Panc1 (cell line): ENCODE measurements around the gene STRN3.

ENCODE experiments used
- POLR2AphosphoS5 ChIP-seq: IDR thresholded peaks from 2 replicates; pipeline ENCODE4 v1.6.1; 2012; ENCODE audit warnings: mild to moderate bottlenecking, low read depth, low read length, moderate library complexity
- SIN3A ChIP-seq: IDR thresholded peaks from 2 replicates; pipeline ENCODE4 v1.6.1; 2012; ENCODE audit warnings: low read depth, mild to moderate bottlenecking, low read length, moderate library complexity, borderline replicate concordance; ENCODE audit not compliant: insufficient read depth
- TCF7L2 ChIP-seq: IDR thresholded peaks from 2 replicates; pipeline ENCODE4 v1.6.1; 2011; ENCODE audit warnings: mild to moderate bottlenecking, low read depth, low read length, inconsistent platforms
- TF ChIP-seq, protein P1 (sequence below): fragments of 450-650 bp; IDR thresholded peaks from 2 replicates; pipeline ENCODE4 v1.5.1; 2017; ENCODE audit warnings: mild to moderate bottlenecking
- TF ChIP-seq, protein P2 (sequence below), 2 experiments: IDR thresholded peaks; 2 replicates each; pipeline ENCODE4 v1.6.1; 2011 to 2012; ENCODE audit warnings: low read depth in 2 of 2, control low read depth in 1 of 2, low read length in 1 of 2, mild to moderate bottlenecking in 1 of 2, moderate library complexity in 1 of 2; ENCODE audit not compliant: insufficient read depth in 1 of 2

DNA sequence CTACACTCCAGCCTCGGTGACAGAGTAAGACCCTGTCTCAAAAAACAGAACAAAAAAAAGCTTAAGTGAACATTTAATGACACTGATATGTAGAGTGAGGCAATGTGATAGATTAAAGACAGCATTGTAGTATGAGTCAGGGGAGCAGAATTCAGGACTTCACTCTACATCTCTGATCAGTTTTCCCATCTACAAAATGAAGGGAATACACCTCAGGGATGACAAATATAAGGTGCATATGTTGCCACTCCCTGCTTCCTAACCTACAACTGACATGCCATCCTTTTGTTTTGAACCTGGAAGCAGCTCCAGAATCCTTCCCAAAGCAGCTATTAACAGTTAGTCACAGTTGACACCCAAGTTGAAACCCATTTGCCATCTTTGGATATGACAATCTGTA is 30.9 kb upstream of the STRN3 start:
- TF ChIP-seq, protein P1, sequence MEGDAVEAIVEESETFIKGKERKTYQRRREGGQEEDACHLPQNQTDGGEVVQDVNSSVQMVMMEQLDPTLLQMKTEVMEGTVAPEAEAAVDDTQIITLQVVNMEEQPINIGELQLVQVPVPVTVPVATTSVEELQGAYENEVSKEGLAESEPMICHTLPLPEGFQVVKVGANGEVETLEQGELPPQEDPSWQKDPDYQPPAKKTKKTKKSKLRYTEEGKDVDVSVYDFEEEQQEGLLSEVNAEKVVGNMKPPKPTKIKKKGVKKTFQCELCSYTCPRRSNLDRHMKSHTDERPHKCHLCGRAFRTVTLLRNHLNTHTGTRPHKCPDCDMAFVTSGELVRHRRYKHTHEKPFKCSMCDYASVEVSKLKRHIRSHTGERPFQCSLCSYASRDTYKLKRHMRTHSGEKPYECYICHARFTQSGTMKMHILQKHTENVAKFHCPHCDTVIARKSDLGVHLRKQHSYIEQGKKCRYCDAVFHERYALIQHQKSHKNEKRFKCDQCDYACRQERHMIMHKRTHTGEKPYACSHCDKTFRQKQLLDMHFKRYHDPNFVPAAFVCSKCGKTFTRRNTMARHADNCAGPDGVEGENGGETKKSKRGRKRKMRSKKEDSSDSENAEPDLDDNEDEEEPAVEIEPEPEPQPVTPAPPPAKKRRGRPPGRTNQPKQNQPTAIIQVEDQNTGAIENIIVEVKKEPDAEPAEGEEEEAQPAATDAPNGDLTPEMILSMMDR = no peak
- TF ChIP-seq TCF7L2 = no peak
- TF ChIP-seq, protein P2, sequence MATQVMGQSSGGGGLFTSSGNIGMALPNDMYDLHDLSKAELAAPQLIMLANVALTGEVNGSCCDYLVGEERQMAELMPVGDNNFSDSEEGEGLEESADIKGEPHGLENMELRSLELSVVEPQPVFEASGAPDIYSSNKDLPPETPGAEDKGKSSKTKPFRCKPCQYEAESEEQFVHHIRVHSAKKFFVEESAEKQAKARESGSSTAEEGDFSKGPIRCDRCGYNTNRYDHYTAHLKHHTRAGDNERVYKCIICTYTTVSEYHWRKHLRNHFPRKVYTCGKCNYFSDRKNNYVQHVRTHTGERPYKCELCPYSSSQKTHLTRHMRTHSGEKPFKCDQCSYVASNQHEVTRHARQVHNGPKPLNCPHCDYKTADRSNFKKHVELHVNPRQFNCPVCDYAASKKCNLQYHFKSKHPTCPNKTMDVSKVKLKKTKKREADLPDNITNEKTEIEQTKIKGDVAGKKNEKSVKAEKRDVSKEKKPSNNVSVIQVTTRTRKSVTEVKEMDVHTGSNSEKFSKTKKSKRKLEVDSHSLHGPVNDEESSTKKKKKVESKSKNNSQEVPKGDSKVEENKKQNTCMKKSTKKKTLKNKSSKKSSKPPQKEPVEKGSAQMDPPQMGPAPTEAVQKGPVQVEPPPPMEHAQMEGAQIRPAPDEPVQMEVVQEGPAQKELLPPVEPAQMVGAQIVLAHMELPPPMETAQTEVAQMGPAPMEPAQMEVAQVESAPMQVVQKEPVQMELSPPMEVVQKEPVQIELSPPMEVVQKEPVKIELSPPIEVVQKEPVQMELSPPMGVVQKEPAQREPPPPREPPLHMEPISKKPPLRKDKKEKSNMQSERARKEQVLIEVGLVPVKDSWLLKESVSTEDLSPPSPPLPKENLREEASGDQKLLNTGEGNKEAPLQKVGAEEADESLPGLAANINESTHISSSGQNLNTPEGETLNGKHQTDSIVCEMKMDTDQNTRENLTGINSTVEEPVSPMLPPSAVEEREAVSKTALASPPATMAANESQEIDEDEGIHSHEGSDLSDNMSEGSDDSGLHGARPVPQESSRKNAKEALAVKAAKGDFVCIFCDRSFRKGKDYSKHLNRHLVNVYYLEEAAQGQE (IDR thresholded peaks at IDR 0.05; ENCODE audit: insufficient read depth in 1 of 2, low read depth in 2 of 2, low read length in 1 of 2) = no peak
- TF ChIP-seq POLR2AphosphoS5 = no peak
- no peak for TF ChIP-seq SIN3A
